NB4 (cell line): ENCODE measurements around the gene MAP3K13.

Source experiments
- DNase-seq: peaks from one replicate; pipeline ENCODE4 v3.0.0; 2010; ENCODE audit warnings: low read depth
- H3K4me3 ChIP-seq: one replicate; pipeline ENCODE4 v1.5.1; 2011; ENCODE audit warnings: mild to moderate bottlenecking, low read depth, low read length, moderate library complexity
- CTCF ChIP-seq: IDR thresholded peaks from one replicate; pipeline ENCODE4 v1.5.1; 2012; ENCODE audit warnings: low read depth, low read length
- MYC ChIP-seq: IDR thresholded peaks from 2 replicates; pipeline ENCODE4 v1.6.1; 2011; ENCODE audit warnings: low read depth, low read length
- POLR2A ChIP-seq: IDR thresholded peaks from 2 replicates; pipeline ENCODE4 v1.6.1; 2011; ENCODE audit warnings: mild to moderate bottlenecking; ENCODE audit not compliant: insufficient read length; ENCODE audit errors: extremely low read depth
- TF ChIP-seq, protein P1 (sequence below): IDR thresholded peaks from 2 replicates; pipeline ENCODE4 v1.6.1; 2011; ENCODE audit warnings: low read depth, low read length

The MAP3K13 gene

GRCh38 chr3:185423178-185423577, 60.2 kb downstream of the MAP3K13 start:
- DNase-seq = peak; percentile 61
- TF ChIP-seq MYC (no peak), CTCF (no peak), POLR2A (no peak)
- TF ChIP-seq, protein P1, sequence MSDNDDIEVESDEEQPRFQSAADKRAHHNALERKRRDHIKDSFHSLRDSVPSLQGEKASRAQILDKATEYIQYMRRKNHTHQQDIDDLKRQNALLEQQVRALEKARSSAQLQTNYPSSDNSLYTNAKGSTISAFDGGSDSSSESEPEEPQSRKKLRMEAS = no peak
- no peak overlapping the region for H3K4me3 ChIP-seq

GRCh38 chr3:185424435-185424834, 61.5 kb downstream of the MAP3K13 start:
- TF ChIP-seq POLR2A (no peak), CTCF (no peak), MYC (no peak)
- TF ChIP-seq, protein P1 = no peak
- H3K4me3 ChIP-seq = no peak overlapping the region
- no peak for DNase-seq

GRCh38 chr3:185430375-185430774, 67.4 kb downstream of the MAP3K13 start:
- H3K4me3 ChIP-seq = no peak overlapping the region
- no peak for DNase-seq
- TF ChIP-seq POLR2A (no peak), CTCF (no peak), MYC (no peak)
- TF ChIP-seq, protein P1 = no peak

- TF ChIP-seq, protein P1 = no peak
- no peak for TF ChIP-seq POLR2A
- no peak for TF ChIP-seq CTCF
- TF ChIP-seq MYC = no peak
- H3K4me3 ChIP-seq = no peak overlapping the region
- DNase-seq = no peak
These were observed 77.0 kb downstream of the MAP3K13 start for GRCh38 chr3:185439745-185440466.

- H3K4me3 ChIP-seq = no peak overlapping the region
- DNase-seq = no peak
- TF ChIP-seq CTCF (no peak), POLR2A (no peak), MYC (no peak)
- TF ChIP-seq, protein P1 = no peak
These were observed 79.1 kb downstream of the MAP3K13 start for GRCh38 chr3:185442031-185442430.
